GM12873 (cell line): ENCODE data around the gene GASK1A.

Source experiments
- TF ChIP-seq, protein P1 (sequence below): IDR thresholded peaks from 2 replicates; pipeline ENCODE4 v1.5.1; 2012; ENCODE audit warnings: low read depth, mild to moderate bottlenecking, moderate library complexity, low read length, control low read depth; ENCODE audit not compliant: insufficient read depth; ENCODE audit errors: missing control alignments

Gene GASK1A

DNA sequence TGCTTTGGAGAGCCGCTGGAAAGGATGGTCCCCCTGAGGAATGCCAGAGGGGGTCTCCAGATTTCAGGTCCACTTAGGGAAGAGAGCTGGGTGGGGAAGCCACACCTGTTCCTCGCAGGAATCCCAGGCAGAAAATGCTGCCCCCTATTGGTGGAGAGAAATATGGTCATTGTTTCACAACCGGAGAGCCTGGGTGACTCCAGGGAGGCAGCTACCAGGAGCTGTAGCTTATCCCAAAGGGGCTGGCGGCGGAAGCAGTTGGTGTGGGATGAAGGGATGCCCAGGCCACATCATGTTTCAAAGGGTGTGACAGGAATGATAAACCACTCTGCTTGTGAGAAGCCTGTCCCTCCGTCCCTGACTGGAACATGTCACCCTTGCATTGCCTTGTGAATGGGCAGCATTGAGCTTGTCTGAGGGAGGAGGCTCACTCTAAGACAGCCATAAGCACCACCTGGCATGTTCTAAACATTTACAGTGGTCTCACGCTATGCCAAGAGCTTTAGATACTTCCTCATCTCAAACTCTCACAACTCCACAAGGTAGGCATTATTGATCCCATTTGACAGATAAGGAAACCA lies 92.3 kb downstream of the GASK1A start:
- TF ChIP-seq, protein P1, sequence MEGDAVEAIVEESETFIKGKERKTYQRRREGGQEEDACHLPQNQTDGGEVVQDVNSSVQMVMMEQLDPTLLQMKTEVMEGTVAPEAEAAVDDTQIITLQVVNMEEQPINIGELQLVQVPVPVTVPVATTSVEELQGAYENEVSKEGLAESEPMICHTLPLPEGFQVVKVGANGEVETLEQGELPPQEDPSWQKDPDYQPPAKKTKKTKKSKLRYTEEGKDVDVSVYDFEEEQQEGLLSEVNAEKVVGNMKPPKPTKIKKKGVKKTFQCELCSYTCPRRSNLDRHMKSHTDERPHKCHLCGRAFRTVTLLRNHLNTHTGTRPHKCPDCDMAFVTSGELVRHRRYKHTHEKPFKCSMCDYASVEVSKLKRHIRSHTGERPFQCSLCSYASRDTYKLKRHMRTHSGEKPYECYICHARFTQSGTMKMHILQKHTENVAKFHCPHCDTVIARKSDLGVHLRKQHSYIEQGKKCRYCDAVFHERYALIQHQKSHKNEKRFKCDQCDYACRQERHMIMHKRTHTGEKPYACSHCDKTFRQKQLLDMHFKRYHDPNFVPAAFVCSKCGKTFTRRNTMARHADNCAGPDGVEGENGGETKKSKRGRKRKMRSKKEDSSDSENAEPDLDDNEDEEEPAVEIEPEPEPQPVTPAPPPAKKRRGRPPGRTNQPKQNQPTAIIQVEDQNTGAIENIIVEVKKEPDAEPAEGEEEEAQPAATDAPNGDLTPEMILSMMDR: peak; percentile 62

DNA sequence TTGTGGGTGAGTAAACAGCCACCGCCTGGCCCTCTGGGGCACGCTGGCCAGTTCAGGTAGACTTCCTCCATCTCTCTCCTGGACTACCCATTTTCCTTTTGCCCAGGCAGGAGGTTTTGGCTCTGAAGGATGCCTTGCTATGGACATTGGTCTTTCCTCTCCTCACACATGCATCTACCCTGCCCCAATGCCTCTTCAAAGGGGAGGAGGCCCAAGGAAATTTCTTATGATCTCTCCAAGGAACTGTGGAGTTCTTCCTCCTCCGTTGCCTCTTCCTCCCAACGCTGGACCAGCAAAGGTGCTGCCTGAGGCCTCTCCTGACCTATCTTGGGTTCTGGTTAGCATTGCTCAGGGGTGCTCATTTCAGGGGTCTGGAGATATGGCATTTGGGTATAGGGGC lies 93.2 kb downstream of the GASK1A start:
- TF ChIP-seq, protein P1: no peak

DNA sequence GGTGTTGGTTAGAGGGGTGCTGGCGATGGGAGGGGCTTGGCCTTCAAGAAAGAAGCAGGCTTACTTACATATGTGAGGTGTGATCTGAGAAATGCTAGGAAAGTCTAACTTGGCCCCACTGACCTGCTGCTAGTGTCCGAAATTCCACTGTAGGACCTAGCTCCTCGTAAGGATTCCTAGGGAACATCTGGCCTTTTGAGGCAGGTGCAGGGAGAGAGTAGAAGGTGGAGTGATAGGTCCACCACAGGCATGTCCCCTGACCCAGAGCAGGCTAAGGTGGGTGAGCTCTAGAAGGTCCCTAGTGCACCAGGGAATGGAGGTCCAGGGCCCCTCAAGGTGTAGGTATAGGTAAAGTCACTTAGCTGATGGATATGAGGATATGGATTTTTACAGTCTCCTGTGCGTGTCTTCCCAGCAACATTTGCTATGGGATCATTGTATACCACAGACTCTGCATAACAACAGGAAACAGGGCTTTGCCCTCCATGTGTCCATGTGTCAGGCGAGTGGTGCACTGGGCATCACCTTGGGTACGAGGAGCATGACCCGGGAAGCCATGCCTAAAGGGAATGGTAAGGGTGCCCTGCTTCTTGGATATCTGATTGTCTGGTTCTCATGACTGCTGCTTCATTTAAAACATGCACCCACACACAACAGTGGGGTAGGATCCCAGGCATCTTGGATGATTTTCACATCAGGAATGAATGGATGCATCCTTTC lies 94.2 kb downstream of the GASK1A start:
- TF ChIP-seq, protein P1: no peak

DNA sequence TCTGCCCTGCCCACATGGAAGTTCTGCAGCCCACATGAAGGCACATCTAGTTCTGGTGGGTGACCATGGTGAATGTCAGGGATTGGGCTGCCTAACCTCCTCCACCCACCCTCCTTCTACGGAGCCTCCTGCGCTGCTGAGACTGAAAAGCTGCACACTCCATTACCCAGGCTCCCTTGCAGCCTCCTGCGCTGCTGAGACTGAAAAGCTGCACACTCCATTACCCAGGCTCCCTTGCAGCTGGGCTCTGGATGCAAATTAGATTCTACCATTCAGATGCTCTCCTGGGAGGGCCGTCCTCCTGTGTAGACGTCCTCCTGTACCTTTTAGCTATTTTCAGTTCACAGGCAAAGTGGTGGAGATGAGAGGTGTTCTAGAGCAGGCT lies 94.7 kb downstream of the GASK1A start:
- TF ChIP-seq, protein P1: no peak

DNA sequence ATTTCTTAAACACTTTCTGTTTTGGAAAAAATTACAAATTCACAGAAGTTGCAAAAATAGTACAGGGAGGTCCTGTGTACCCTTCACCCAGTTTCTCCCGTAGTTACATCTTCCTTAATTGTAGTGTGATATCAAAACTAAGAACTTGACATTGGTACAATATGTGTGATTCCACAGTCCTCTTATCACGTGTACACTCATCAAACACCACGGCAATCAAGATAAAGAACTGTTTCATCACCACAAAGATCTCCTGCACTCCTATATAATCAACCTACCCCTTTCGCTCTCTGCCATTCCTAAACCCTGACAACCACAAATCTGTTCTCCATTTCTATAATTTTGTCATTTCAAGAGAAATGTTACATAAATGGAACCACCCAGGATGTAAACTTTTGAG lies 95.4 kb downstream of the GASK1A start:
- TF ChIP-seq, protein P1: no peak

DNA sequence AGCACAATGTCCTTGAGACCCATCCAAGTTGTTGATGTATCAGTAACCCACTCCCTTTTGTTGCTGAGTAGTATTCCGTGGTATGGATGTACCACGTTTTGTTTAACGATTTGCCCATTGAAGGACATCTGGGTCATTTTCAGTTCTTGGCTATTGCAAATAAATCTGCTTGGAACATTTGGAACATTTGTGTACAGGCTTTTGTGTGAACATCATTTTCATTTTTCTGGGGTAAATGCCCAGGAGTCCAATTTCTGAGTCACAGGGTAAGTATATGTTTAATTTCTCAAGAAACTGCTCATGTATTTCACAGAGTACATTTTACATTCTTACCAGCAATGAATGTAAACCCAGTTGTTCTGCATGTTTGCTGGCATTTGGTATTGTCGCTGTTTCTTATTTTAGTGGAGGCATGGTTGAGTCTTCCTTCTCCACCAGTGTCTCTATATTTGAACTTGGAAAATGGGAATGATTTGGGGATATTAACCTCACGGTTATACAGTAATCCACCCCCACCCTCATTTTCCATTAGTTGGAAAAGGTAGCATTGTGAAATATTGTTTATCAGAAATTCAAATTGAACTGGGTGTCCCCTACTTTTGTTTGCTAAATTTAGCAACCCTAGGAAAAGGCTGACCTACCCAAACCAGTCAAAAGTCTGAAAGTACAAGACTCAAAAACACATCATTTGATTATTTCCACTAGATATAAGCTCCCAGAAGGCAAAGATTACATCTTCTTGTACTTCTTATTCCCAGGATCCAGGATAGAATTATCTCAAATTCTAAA lies 96.0 kb downstream of the GASK1A start:
- TF ChIP-seq, protein P1: no peak
